ENCODE results near the gene MLIP.

DNA sequence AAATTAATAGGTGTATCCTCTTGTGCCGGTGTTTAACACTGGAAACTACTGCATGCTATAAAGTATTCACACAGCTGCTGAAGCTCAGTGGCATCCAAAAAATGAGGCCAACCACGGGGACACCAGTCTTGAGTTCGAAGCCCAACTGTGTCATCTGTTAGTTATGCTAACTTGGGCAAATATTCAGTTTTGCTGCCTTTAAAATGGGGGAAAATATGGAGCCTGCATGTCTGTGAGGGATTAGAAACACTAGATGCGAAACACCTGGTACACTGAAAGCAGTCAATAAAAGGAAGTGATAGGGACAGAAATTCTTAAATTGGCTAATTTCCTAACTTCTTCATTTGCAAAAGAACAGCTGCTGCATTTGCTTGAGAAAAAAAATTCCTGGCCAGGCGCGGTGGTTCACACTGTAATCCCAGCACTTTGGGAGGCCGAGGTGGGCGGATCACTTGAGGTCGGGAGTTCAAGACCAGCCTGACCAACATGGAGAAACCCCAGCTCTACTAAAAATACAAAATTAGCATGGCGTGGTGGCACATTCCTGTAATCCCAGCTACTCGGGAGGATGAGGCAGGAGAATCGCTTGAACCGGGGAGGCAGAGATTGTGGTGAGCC, 36.6 kb upstream of the MLIP start:
- TF ChIP-seq, protein P1, sequence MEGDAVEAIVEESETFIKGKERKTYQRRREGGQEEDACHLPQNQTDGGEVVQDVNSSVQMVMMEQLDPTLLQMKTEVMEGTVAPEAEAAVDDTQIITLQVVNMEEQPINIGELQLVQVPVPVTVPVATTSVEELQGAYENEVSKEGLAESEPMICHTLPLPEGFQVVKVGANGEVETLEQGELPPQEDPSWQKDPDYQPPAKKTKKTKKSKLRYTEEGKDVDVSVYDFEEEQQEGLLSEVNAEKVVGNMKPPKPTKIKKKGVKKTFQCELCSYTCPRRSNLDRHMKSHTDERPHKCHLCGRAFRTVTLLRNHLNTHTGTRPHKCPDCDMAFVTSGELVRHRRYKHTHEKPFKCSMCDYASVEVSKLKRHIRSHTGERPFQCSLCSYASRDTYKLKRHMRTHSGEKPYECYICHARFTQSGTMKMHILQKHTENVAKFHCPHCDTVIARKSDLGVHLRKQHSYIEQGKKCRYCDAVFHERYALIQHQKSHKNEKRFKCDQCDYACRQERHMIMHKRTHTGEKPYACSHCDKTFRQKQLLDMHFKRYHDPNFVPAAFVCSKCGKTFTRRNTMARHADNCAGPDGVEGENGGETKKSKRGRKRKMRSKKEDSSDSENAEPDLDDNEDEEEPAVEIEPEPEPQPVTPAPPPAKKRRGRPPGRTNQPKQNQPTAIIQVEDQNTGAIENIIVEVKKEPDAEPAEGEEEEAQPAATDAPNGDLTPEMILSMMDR (IDR thresholded peaks at IDR 0.05; ENCODE audit: low read depth, low read length): no peak
- TF ChIP-seq EZH2phosphoT487 (IDR thresholded peaks at IDR 0.05; ENCODE audit: low read depth): no peak
